ENCODE measurements around the gene SLC35E1.

- TF ChIP-seq, protein P1, sequence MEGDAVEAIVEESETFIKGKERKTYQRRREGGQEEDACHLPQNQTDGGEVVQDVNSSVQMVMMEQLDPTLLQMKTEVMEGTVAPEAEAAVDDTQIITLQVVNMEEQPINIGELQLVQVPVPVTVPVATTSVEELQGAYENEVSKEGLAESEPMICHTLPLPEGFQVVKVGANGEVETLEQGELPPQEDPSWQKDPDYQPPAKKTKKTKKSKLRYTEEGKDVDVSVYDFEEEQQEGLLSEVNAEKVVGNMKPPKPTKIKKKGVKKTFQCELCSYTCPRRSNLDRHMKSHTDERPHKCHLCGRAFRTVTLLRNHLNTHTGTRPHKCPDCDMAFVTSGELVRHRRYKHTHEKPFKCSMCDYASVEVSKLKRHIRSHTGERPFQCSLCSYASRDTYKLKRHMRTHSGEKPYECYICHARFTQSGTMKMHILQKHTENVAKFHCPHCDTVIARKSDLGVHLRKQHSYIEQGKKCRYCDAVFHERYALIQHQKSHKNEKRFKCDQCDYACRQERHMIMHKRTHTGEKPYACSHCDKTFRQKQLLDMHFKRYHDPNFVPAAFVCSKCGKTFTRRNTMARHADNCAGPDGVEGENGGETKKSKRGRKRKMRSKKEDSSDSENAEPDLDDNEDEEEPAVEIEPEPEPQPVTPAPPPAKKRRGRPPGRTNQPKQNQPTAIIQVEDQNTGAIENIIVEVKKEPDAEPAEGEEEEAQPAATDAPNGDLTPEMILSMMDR (IDR thresholded peaks at IDR 0.05), result no peak
- TF ChIP-seq YY1 (IDR thresholded peaks at IDR 0.05; ENCODE audit: low read depth), result no peak
- TF ChIP-seq EP300 (IDR thresholded peaks at IDR 0.05; ENCODE audit: borderline replicate concordance in 1 of 2, low read depth in 1 of 2, low read length in 1 of 2), result no peak
- no peak for TF ChIP-seq MXI1 (IDR thresholded peaks at IDR 0.05; ENCODE audit: low read depth, low read length)
Measured at GRCh38 chr19:16594681-16595091, 22.5 kb upstream of the SLC35E1 start.
